Activated T-cell treated with anti-CD3 and anti-CD28 coated beads, Interleukin-2, amount 50 U/mL, for 4 hours (primary cell): Measurements from ENCODE around the gene AGR3. TPM values are rescaled to one million over a fixed set of nuclear protein-coding genes. Genes with fewer than 3 reads are reported as not detected.

ENCODE experiments used
- ATAC-seq, 2 donors: fragments of 200-7000 bp; cut with Tn5 transposase; one replicate each; pipeline ENCODE4 v1.10.0; 2021
- DNase-seq: peaks from one replicate; pipeline ENCODE4 v3.0.0-alpha.2; 2020
- H3K27me3 Mint-ChIP-seq: one replicate; pipeline ENCODE4 v1.8.0; 2021; ENCODE audit warnings: low read depth, mixed read lengths
- H3K36me3 Mint-ChIP-seq: one replicate; pipeline ENCODE4 v1.8.0; 2022; ENCODE audit warnings: mixed read lengths; ENCODE audit not compliant: insufficient read depth
- H3K4me1 Mint-ChIP-seq: one replicate; pipeline ENCODE4 v1.8.0; 2021; ENCODE audit warnings: low read depth, mixed read lengths
- H3K4me3 Mint-ChIP-seq: one replicate; pipeline ENCODE4 v1.8.0; 2021; ENCODE audit warnings: mild to moderate bottlenecking, moderate library complexity, mixed read lengths
- H3K9me3 Mint-ChIP-seq: one replicate; pipeline ENCODE4 v1.8.0; 2021; ENCODE audit warnings: mixed read lengths
- total RNA-seq, 3 donors: library from RNA; stranded (reverse); gene quantifications; one replicate each; pipeline ENCODE4 v1.2.1, GENCODE V29; 2021

AGR3 gene
- total RNA-seq: not detected

DNA sequence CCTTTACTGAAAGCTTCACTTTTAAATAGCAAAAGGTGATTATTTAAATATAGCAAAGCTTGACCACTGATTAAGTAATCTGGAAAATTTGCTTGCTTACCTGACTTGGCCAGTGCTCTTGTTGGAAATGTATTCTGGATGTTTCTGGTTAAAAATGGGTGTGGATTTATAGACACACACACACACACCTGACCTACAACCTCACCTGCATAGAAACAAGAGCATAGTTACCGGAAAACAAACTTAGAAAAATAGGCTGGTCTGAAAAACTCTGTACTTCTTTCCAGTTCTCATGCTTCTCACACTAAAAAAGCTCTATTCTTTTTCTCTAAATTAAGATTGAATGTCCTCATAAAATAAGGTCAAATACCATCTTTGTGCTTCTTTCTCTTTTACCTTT, at the start of gene AGR3:
AGR3 (minus strand) TSS at position 140 of the 400 bp plus-strand sequence. CDS start 3,365 bp downstream, outside the sequence.
- H3K27me3 Mint-ChIP-seq: no peaks in the 10 kb centered on the region
- H3K4me1 Mint-ChIP-seq: no peaks in the 10 kb centered on the region
- no peaks in the 10 kb centered on the region for H3K9me3 Mint-ChIP-seq
- DNase-seq: no peak
- no peaks in the 10 kb centered on the region for H3K36me3 Mint-ChIP-seq
- no peak for ATAC-seq
- no peak within 1 kb of the TSS for H3K4me3 Mint-ChIP-seq

DNA sequence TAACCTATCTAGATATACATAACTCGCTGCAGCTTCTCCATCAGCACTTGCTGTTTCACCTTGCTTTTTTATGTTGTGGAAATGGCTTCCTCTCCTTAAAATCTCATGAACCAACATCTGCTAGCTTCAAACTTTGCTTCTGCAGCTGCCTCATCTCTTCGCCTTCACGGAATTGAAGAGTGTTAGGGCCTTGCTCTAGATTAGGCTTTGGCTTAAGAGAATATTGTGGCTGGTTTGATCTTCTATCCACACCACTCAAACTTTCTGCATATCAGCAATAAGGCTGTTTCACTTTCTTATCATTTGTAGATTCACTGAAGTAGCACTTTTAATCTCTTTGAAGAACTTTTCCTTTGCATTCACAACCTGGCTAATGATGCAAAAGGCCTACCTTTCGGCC, 49.2 kb upstream of the AGR3 start:
- Mint-ChIP-seq H3K27me3 (no peaks in the 10 kb centered on the region), H3K36me3 (no peaks in the 10 kb centered on the region), H3K9me3 (no peaks in the 10 kb centered on the region), H3K4me1 (peaks cover 33% of the 10 kb centered on the region), H3K4me3 (no peak overlapping the region)
- ATAC-seq (no peak), DNase-seq (no peak)

DNA sequence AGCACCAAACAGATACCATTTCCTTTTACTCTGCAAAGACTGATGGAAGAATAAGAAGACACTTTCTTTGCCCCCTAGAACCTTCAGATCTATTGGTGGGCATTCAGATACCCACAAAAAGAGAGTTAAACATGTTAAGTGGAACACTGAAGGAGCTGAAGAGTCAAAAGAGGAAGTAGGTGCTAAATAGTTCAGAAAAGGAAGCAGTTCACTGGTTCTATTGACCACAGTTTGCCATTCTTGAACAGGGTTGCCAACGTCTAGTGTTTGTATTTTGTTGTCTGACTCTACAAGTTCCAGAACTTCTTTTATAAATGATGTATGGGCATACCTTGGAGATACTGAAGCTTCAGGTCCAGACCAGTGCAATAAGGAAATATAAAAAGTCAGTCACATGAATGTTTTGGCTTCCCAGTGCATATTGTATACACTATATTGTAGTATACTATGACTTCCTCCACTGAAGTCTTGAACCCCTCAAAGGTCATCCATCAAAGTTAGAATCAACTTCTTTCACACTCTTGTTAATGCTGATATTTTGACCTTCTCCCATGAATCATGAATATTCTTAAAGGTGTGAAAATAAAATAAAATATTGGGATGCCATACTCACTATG, 47.5 kb upstream of the AGR3 start:
- Mint-ChIP-seq H3K4me3 (no peak overlapping the region), H3K4me1 (peaks cover 30% of the 10 kb centered on the region)

DNA sequence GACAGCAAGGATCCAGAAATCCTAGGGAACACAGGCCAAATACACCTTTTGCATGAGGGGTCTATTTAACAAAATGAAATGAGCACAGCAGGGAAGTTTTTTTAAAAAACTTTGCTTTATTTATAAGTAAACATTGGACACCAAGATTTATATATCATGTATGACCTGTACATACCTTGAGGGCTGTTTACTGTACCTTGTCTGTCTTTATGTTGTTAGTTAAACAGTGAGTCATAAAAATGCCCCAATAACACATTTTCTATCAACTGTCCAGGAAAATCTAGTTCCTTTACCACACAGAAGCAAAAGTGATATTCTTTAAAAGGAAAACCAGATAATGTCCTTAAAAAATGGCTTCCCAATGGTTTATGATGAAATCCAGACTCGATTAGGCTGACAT, 45.1 kb upstream of the AGR3 start:
- Mint-ChIP-seq H3K27me3 (no peaks in the 10 kb centered on the region), H3K36me3 (no peaks in the 10 kb centered on the region), H3K9me3 (no peaks in the 10 kb centered on the region), H3K4me3 (no peak overlapping the region), H3K4me1 (peaks cover 24% of the 10 kb centered on the region)
- DNase-seq (no peak), ATAC-seq (no peak)

More for the DNA sequence above, 47.5 kb upstream of the AGR3 start:
- no peaks in the 10 kb centered on the region for H3K36me3 Mint-ChIP-seq
- ATAC-seq (no peak), DNase-seq (no peak)
- H3K27me3 Mint-ChIP-seq: no peaks in the 10 kb centered on the region
- no peaks in the 10 kb centered on the region for H3K9me3 Mint-ChIP-seq

- H3K27me3 Mint-ChIP-seq: no peaks in the 10 kb centered on the region
- DNase-seq: no peak
- no peaks in the 10 kb centered on the region for H3K36me3 Mint-ChIP-seq
- ATAC-seq: peak in 1 of 2 donors; percentile 33
- H3K4me1 Mint-ChIP-seq: peaks cover 21% of the 10 kb centered on the region
- H3K9me3 Mint-ChIP-seq: no peaks in the 10 kb centered on the region
- no peak overlapping the region for H3K4me3 Mint-ChIP-seq
Observed at GRCh38 chr7:16926283-16926682, 44.5 kb upstream of the AGR3 start.

DNA sequence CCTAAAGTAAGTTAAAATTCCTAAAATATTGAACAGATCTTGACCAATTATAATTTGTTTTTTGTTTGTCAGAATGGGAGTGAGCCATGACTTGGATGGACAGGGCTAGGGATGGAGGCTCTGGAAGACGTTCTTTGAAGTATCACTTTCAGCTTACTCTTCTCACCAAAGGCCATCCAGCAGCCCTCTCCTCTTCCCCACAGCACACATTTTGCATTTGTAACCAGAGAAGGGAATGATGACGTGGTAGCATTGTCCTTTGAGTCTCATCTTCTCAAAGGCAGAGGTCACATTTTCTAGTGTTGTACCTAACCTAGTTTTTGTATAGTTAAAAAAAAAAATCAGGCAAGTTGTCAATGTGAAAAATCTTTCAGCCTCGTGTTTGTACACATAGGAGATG, 43.8 kb upstream of the AGR3 start:
- Mint-ChIP-seq H3K4me3 (no peak overlapping the region), H3K36me3 (no peaks in the 10 kb centered on the region), H3K27me3 (no peaks in the 10 kb centered on the region), H3K9me3 (no peaks in the 10 kb centered on the region), H3K4me1 (peaks cover 15% of the 10 kb centered on the region)
- ATAC-seq: no peak
- no peak for DNase-seq

DNA sequence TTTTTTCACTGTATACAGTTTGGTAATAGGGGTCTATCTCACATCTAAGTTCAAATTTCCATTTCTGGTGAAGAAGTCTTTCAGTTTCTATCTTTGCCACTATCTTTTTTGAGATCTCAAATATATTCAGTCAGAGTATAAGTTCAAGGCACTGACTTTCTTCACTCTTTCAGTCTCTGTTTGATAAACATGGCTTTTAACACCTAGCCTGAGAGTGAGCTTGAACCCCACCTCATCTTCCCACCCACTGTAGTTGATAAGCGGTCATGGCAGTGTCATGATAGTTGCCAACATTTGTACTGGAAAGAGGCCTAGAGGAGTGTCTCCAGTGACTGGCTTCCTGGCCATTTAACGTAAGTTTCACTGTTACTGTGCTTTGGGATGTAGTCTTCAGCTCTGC, 41.2 kb upstream of the AGR3 start:
- Mint-ChIP-seq H3K36me3 (no peaks in the 10 kb centered on the region), H3K27me3 (no peaks in the 10 kb centered on the region), H3K4me1 (peaks cover 9% of the 10 kb centered on the region), H3K4me3 (no peak overlapping the region), H3K9me3 (no peaks in the 10 kb centered on the region)
- ATAC-seq: peak; percentile 88 to 96
- no peak for DNase-seq

- no peak for DNase-seq
- H3K36me3 Mint-ChIP-seq: no peaks in the 10 kb centered on the region
- peaks cover 9% of the 10 kb centered on the region for H3K4me1 Mint-ChIP-seq
- H3K4me3 Mint-ChIP-seq: no peak overlapping the region
- ATAC-seq: no peak
- H3K27me3 Mint-ChIP-seq: no peaks in the 10 kb centered on the region
- H3K9me3 Mint-ChIP-seq: no peaks in the 10 kb centered on the region
Observed at GRCh38 chr7:16921644-16922257, 40.0 kb upstream of the AGR3 start.

DNA sequence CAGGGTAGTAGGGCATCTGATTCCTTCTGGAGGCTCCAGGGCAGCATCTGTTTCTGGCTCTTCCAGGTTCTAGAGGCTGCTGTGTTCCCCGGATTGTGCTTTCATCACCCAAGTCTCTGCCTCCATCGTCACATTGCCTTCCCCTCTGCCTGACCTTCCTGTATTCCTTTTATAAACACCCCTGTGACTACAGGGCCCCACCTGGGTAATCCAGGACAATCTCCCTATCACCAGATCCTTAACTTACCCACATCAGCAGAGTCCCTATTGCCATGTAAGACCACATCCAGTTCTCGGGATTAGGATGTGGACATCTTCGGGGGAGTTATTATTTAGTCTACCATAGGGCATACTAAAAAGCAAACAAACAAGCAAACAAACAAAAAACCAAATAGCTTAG, 39.4 kb upstream of the AGR3 start:
- DNase-seq (no peak), ATAC-seq (no peak)
- peaks cover 9% of the 10 kb centered on the region for H3K4me1 Mint-ChIP-seq
- H3K36me3 Mint-ChIP-seq: no peaks in the 10 kb centered on the region
- no peak overlapping the region for H3K4me3 Mint-ChIP-seq
- no peaks in the 10 kb centered on the region for H3K27me3 Mint-ChIP-seq
- no peaks in the 10 kb centered on the region for H3K9me3 Mint-ChIP-seq

- DNase-seq: no peak
- Mint-ChIP-seq H3K27me3 (no peaks in the 10 kb centered on the region), H3K36me3 (no peaks in the 10 kb centered on the region), H3K4me3 (no peak overlapping the region), H3K9me3 (no peaks in the 10 kb centered on the region), H3K4me1 (peaks cover 9% of the 10 kb centered on the region)
- no peak for ATAC-seq
Observed at GRCh38 chr7:16919440-16919839, 37.7 kb upstream of the AGR3 start.

DNA sequence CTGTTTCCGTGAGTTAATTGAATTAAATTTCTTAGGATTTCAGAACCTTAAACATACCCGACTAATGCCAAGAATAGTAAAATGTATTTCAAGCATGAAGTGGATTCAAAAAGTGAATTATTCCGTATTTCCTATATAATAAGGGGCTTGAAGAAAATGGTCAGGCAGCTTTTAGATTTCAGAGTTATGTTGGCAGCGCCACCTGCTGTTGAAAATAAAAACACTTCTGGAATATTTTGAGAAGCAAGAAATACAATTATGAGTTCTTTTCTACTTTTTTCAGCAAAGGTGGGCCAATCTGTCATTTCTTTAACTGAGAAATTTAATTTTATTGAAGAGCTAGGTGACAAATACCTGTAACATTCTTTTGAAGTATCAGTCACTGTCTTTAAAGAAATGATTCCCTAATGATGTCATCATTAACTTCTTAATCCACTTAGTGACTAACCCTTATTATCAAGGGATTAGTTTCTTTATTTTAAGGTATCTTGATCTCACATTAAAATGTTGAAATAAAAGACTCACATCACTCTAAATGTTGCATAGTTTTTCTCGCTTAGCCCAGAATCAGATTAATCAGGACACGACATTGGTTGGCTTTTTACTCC, 36.6 kb upstream of the AGR3 start:
- Mint-ChIP-seq H3K4me1 (peaks cover 8% of the 10 kb centered on the region), H3K27me3 (no peaks in the 10 kb centered on the region), H3K36me3 (no peaks in the 10 kb centered on the region), H3K9me3 (no peaks in the 10 kb centered on the region), H3K4me3 (no peak overlapping the region)
- no peak for ATAC-seq
- DNase-seq: no peak

- Mint-ChIP-seq H3K27me3 (no peaks in the 10 kb centered on the region), H3K4me1 (no peaks in the 10 kb centered on the region), H3K4me3 (no peak overlapping the region), H3K9me3 (peaks cover 2% of the 10 kb centered on the region), H3K36me3 (no peaks in the 10 kb centered on the region)
- DNase-seq (no peak), ATAC-seq (no peak)
Observed at GRCh38 chr7:16916738-16917137, 35.0 kb upstream of the AGR3 start.

GRCh38 chr7:16916105-16916639, 34.4 kb upstream of the AGR3 start:
- H3K27me3 Mint-ChIP-seq: no peaks in the 10 kb centered on the region
- ATAC-seq: peak in 1 of 2 donors; percentile 48
- DNase-seq: no peak
- H3K4me1 Mint-ChIP-seq: no peaks in the 10 kb centered on the region
- H3K4me3 Mint-ChIP-seq: no peak overlapping the region
- H3K9me3 Mint-ChIP-seq: peaks cover 2% of the 10 kb centered on the region
- H3K36me3 Mint-ChIP-seq: no peaks in the 10 kb centered on the region

DNA sequence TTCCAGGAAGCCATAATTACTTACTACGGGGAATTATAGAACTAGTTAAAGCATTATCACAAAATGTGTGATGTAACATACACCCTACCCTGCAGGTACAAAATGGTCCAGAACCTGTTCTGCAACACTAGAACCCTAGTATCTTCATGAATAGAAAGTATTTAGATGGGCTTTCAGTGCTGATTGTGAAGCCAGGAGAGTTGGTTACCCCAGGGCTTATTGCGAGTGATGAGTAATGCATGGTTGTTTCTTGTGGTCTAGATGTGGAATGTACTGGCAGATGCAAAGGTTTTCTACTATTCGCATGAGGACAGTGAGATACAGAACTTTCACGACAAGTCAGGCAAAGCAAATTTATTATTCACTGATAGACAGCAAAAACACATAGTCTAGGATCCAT, 33.6 kb upstream of the AGR3 start:
- no peaks in the 10 kb centered on the region for H3K36me3 Mint-ChIP-seq
- H3K9me3 Mint-ChIP-seq: peaks cover 2% of the 10 kb centered on the region
- DNase-seq: no peak
- H3K27me3 Mint-ChIP-seq: no peaks in the 10 kb centered on the region
- no peaks in the 10 kb centered on the region for H3K4me1 Mint-ChIP-seq
- peak; percentile 38 to 80 for ATAC-seq
- no peak overlapping the region for H3K4me3 Mint-ChIP-seq

GRCh38 chr7:16914771-16915170, 33.0 kb upstream of the AGR3 start:
- Mint-ChIP-seq H3K4me3 (no peak overlapping the region), H3K9me3 (peaks cover 2% of the 10 kb centered on the region), H3K4me1 (no peaks in the 10 kb centered on the region), H3K27me3 (no peaks in the 10 kb centered on the region), H3K36me3 (no peaks in the 10 kb centered on the region)
- no peak for ATAC-seq
- DNase-seq: no peak
